ENCODE data around the gene TINCR. TPM values are rescaled to one million over a fixed set of nuclear protein-coding genes. Genes with fewer than 3 reads are reported as not detected.

TINCR gene
- total RNA-seq = 0.93 TPM

DNA sequence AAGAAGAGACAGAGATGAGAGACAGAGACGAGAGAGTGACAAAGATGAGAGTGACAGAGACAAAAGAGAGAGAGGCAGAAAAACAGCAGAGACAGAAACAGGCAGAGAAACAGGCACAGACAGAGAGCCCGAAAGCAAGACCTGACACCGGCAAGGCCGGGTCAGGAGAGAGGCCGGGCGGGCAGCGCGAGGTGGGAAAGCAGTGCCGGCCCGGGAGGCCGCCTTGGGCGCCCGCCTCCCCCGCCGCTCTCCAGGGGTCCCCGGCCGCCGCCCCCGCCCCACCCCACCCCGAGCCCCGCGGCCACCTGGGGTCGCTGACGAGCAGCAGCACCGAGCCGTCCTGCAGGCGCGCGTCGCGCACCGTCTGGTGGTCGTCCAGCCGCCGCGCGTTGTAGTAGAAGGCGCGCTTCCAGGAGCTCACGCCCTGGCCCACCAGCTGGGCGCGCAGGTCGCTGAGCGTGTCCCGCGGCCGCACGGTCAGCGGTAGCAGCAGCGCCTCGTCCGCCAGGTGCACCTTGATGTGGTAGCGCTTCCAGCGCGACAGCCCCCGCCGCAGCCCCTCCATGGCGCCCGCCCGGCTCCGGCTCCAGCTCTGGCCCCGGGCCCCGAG, at the start of gene TINCR:
TSS of gene TINCR (minus strand) at position 594 of the 610 bp plus-strand sequence.

Small RNA genes lying within 50 kb of the gene (small RNA-seq; reads per million reads assigned to genes)
- not detected for gene SNRPEP4 (ENCODE audit: low replicate concordance)

Other genes with a start within 250 kb of the TINCR start
- gene PTPRS, start 227.1 kb downstream of the TINCR start, total RNA-seq = 209 TPM
- gene ZNRF4, start 112.5 kb downstream of the TINCR start, total RNA-seq = not detected
- 80.2 TPM for gene SAFB2, start 54.8 kb upstream of the TINCR start, total RNA-seq
- gene SAFB, start 55.1 kb upstream of the TINCR start, total RNA-seq = 118 TPM
- gene MICOS13, start 112.6 kb upstream of the TINCR start, total RNA-seq = 90.4 TPM
- 12.6 TPM for gene HSD11B1L, start 113.1 kb upstream of the TINCR start, total RNA-seq
- 754 TPM for gene RPL36, start 122.3 kb upstream of the TINCR start, total RNA-seq
- gene LONP1, start 152.2 kb upstream of the TINCR start, total RNA-seq = 83.1 TPM
- gene CATSPERD, start 152.7 kb upstream of the TINCR start, total RNA-seq = not detected
- gene PRR22, start 216.8 kb upstream of the TINCR start, total RNA-seq = 1.1 TPM
- 31.2 TPM for gene DUS3L, start 223.2 kb upstream of the TINCR start, total RNA-seq
- gene NRTN, start 237.1 kb upstream of the TINCR start, total RNA-seq = 2.9 TPM